T-helper 17 cell (primary cell): ENCODE measurements around the gene SHC3. TPM values are rescaled to one million over a fixed set of nuclear protein-coding genes. Genes with fewer than 3 reads are reported as not detected.

Experiments used
- ATAC-seq: fragments of 150-1000 bp; cut with Tn5 transposase; 2 replicates; pipeline ENCODE4 v1.10.0; 2021; ENCODE audit warnings: mild to moderate bottlenecking, moderate library complexity
- DNase-seq, 3 donors: peaks; one replicate each; pipeline versions ENCODE4 v3.0.0 to v3.0.0-alpha.2; 2020 to 2021
- H3K9me3 ChIP-seq: one replicate; pipeline ENCODE4 v1.7.0; 2013; ENCODE audit warnings: low read length, mild to moderate bottlenecking; ENCODE audit not compliant: control insufficient read depth, poor library complexity, severe bottlenecking
- H3K27ac Mint-ChIP-seq: one replicate; pipeline ENCODE4 v1.8.0; 2022; ENCODE audit warnings: mild to moderate bottlenecking, moderate library complexity, mixed read lengths
- H3K27me3 Mint-ChIP-seq: one replicate; pipeline ENCODE4 v1.8.0; 2022; ENCODE audit warnings: mixed read lengths
- H3K36me3 Mint-ChIP-seq: one replicate; pipeline ENCODE4 v1.8.0; 2022; ENCODE audit warnings: low read depth, mixed read lengths
- H3K4me1 Mint-ChIP-seq: one replicate; pipeline ENCODE4 v1.8.0; 2022; ENCODE audit warnings: mild to moderate bottlenecking, mixed read lengths
- H3K4me3 Mint-ChIP-seq: one replicate; pipeline ENCODE4 v1.8.0; 2022; ENCODE audit warnings: mild to moderate bottlenecking, moderate library complexity, mixed read lengths
- total RNA-seq, 4 donors: library from RNA in 2 of 4; stranded (reverse) in 2 of 4; gene quantifications; one replicate each; pipeline ENCODE4 v1.2.3 and lab custom pipeline; 2022 to 2026

Gene SHC3
- total RNA-seq, 2 donors from 2014 or later, result not detected

- Mint-ChIP-seq H3K4me1 (no peaks in the 10 kb centered on the region), H3K27me3 (peaks cover 30% of the 10 kb centered on the region), H3K36me3 (peaks cover 2% of the 10 kb centered on the region), H3K4me3 (no peak overlapping the region), H3K27ac (no peak overlapping the region)
- no peak for DNase-seq
- no peaks in the 10 kb centered on the region for H3K9me3 ChIP-seq
- no peak for ATAC-seq
Observed at GRCh38 chr9:89047667-89048066, 131.0 kb downstream of the SHC3 start.

- H3K27me3 Mint-ChIP-seq, result peaks cover 30% of the 10 kb centered on the region
- peaks cover 2% of the 10 kb centered on the region for H3K36me3 Mint-ChIP-seq
- H3K4me3 Mint-ChIP-seq, result no peak overlapping the region
- DNase-seq, result no peak
- no peaks in the 10 kb centered on the region for H3K9me3 ChIP-seq
- ATAC-seq, result no peak
- H3K4me1 Mint-ChIP-seq, result no peaks in the 10 kb centered on the region
- H3K27ac Mint-ChIP-seq, result no peak overlapping the region
Observed at GRCh38 chr9:89046832-89047231, 131.8 kb downstream of the SHC3 start.

- H3K9me3 ChIP-seq, result no peaks in the 10 kb centered on the region
- Mint-ChIP-seq H3K27ac (no peak overlapping the region), H3K4me3 (no peak overlapping the region), H3K36me3 (peaks cover 2% of the 10 kb centered on the region), H3K27me3 (peaks cover 21% of the 10 kb centered on the region), H3K4me1 (no peaks in the 10 kb centered on the region)
- DNase-seq (no peak), ATAC-seq (no peak)
Observed at GRCh38 chr9:89044881-89045280, 133.7 kb downstream of the SHC3 start.

GRCh38 chr9:89044104-89044503, 134.5 kb downstream of the SHC3 start:
- DNase-seq, result no peak
- H3K36me3 Mint-ChIP-seq, result peaks cover 2% of the 10 kb centered on the region
- H3K4me1 Mint-ChIP-seq, result no peaks in the 10 kb centered on the region
- H3K27me3 Mint-ChIP-seq, result peaks cover 21% of the 10 kb centered on the region
- H3K4me3 Mint-ChIP-seq, result no peak overlapping the region
- H3K27ac Mint-ChIP-seq, result no peak overlapping the region
- no peaks in the 10 kb centered on the region for H3K9me3 ChIP-seq
- ATAC-seq, result no peak

- no peaks in the 10 kb centered on the region for H3K9me3 ChIP-seq
- Mint-ChIP-seq H3K4me3 (no peak overlapping the region), H3K27me3 (peaks cover 18% of the 10 kb centered on the region), H3K4me1 (no peaks in the 10 kb centered on the region), H3K36me3 (no peaks in the 10 kb centered on the region), H3K27ac (no peak overlapping the region)
- ATAC-seq (no peak), DNase-seq (no peak)
Observed at GRCh38 chr9:89042984-89043383, 135.6 kb downstream of the SHC3 start.

- H3K9me3 ChIP-seq, result no peaks in the 10 kb centered on the region
- no peak overlapping the region for H3K27ac Mint-ChIP-seq
- H3K27me3 Mint-ChIP-seq, result no peaks in the 10 kb centered on the region
- H3K4me1 Mint-ChIP-seq, result no peaks in the 10 kb centered on the region
- H3K4me3 Mint-ChIP-seq, result no peak overlapping the region
- no peaks in the 10 kb centered on the region for H3K36me3 Mint-ChIP-seq
- DNase-seq (no peak), ATAC-seq (no peak)
Observed at GRCh38 chr9:89039664-89040063, 139.0 kb downstream of the SHC3 start.

- Mint-ChIP-seq H3K4me1 (no peaks in the 10 kb centered on the region), H3K36me3 (no peaks in the 10 kb centered on the region), H3K27ac (no peak overlapping the region), H3K4me3 (no peak overlapping the region), H3K27me3 (no peaks in the 10 kb centered on the region)
- H3K9me3 ChIP-seq, result no peaks in the 10 kb centered on the region
- ATAC-seq (no peak), DNase-seq (no peak)
Observed at GRCh38 chr9:89039104-89039465, 139.5 kb downstream of the SHC3 start.

- Mint-ChIP-seq H3K36me3 (no peaks in the 10 kb centered on the region), H3K27me3 (peaks cover 4% of the 10 kb centered on the region), H3K4me1 (no peaks in the 10 kb centered on the region), H3K27ac (no peak overlapping the region), H3K4me3 (no peak overlapping the region)
- DNase-seq (no peak), ATAC-seq (no peak)
- H3K9me3 ChIP-seq, result no peaks in the 10 kb centered on the region
Observed at GRCh38 chr9:89038382-89039103, 140.1 kb downstream of the SHC3 start.

- ATAC-seq, result no peak
Observed at GRCh38 chr9:89037891-89038290, 140.7 kb downstream of the SHC3 start.

GRCh38 chr9:89037346-89037745, 141.3 kb downstream of the SHC3 start:
- peaks cover 12% of the 10 kb centered on the region for H3K27me3 Mint-ChIP-seq
- ATAC-seq, result no peak
- no peak overlapping the region for H3K4me3 Mint-ChIP-seq
- H3K36me3 Mint-ChIP-seq, result no peaks in the 10 kb centered on the region
- H3K4me1 Mint-ChIP-seq, result no peaks in the 10 kb centered on the region
- H3K9me3 ChIP-seq, result no peaks in the 10 kb centered on the region
- no peak for DNase-seq
- H3K27ac Mint-ChIP-seq, result no peak overlapping the region

More at GRCh38 chr9:89037891-89038290, 140.7 kb downstream of the SHC3 start:
- DNase-seq, result no peak
- Mint-ChIP-seq H3K27me3 (peaks cover 7% of the 10 kb centered on the region), H3K4me1 (no peaks in the 10 kb centered on the region), H3K27ac (no peak overlapping the region), H3K36me3 (no peaks in the 10 kb centered on the region), H3K4me3 (no peak overlapping the region)
- no peaks in the 10 kb centered on the region for H3K9me3 ChIP-seq

- no peak overlapping the region for H3K27ac Mint-ChIP-seq
- no peak overlapping the region for H3K4me3 Mint-ChIP-seq
- peaks cover 17% of the 10 kb centered on the region for H3K27me3 Mint-ChIP-seq
- ATAC-seq (no peak), DNase-seq (no peak)
- no peaks in the 10 kb centered on the region for H3K36me3 Mint-ChIP-seq
- H3K4me1 Mint-ChIP-seq, result no peaks in the 10 kb centered on the region
- no peaks in the 10 kb centered on the region for H3K9me3 ChIP-seq
Observed at GRCh38 chr9:89036891-89037290, 141.7 kb downstream of the SHC3 start.

- H3K4me3 Mint-ChIP-seq, result no peak overlapping the region
- H3K36me3 Mint-ChIP-seq, result no peaks in the 10 kb centered on the region
Observed at GRCh38 chr9:89036383-89036782, 142.2 kb downstream of the SHC3 start.

GRCh38 chr9:89032661-89033060, 146.0 kb downstream of the SHC3 start:
- no peak overlapping the region for H3K4me3 Mint-ChIP-seq
- no peaks in the 10 kb centered on the region for H3K4me1 Mint-ChIP-seq
- ATAC-seq, result no peak
- H3K36me3 Mint-ChIP-seq, result no peaks in the 10 kb centered on the region
- peaks cover 2% of the 10 kb centered on the region for H3K9me3 ChIP-seq
- peaks cover 25% of the 10 kb centered on the region for H3K27me3 Mint-ChIP-seq
- DNase-seq, result no peak
- no peak overlapping the region for H3K27ac Mint-ChIP-seq

More at GRCh38 chr9:89036383-89036782, 142.2 kb downstream of the SHC3 start:
- no peaks in the 10 kb centered on the region for H3K4me1 Mint-ChIP-seq
- no peak overlapping the region for H3K27ac Mint-ChIP-seq
- H3K27me3 Mint-ChIP-seq, result peaks cover 21% of the 10 kb centered on the region
- DNase-seq (no peak), ATAC-seq (no peak)
- no peaks in the 10 kb centered on the region for H3K9me3 ChIP-seq

- H3K27me3 Mint-ChIP-seq, result peaks cover 25% of the 10 kb centered on the region
- no peak for DNase-seq
- H3K36me3 Mint-ChIP-seq, result no peaks in the 10 kb centered on the region
- no peak overlapping the region for H3K27ac Mint-ChIP-seq
- ATAC-seq, result no peak
- H3K9me3 ChIP-seq, result peaks cover 2% of the 10 kb centered on the region
- H3K4me1 Mint-ChIP-seq, result no peaks in the 10 kb centered on the region
- no peak overlapping the region for H3K4me3 Mint-ChIP-seq
Observed at GRCh38 chr9:89032173-89032572, 146.4 kb downstream of the SHC3 start.
